ENCODE measurements around the gene DLG3.

The DLG3 gene

DNA sequence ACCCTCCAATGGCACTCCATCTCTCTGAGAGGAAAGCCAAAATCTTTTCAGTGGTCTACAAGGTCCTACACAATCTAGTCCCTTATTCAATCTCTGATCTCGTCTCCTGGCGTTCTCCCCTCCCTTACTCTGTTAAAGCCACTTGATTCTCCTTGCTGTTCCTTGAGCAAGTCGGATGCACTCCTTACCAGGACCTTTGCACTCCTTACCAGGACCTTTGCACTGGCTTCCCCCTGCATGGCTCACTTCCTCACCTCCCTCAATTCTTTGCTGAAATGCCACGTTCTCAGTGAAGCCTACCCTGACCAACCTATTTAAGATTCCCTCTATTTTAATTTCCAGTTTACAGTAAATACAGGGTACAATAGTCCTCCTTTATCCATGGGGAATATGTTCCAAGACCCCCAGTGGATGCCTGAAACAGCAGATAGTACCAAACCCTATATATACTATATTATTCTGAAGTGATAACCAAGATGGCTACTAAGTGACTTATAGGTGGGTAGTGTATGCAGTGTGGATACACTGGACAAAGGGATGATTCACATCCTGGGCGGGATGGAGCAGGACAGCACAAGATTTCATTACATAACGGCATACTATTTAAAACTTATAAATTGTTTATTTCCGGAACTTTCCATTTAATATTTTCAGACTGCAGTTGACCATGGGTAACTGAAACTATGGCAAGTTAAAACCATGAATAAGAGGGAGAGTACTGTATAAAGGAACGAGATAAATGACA, 6.5 kb upstream of the DLG3 start:
- no peak for DNase-seq

GRCh38 chrX:70439016-70439415, 5.6 kb upstream of the DLG3 start:
- no peak for DNase-seq

DNA sequence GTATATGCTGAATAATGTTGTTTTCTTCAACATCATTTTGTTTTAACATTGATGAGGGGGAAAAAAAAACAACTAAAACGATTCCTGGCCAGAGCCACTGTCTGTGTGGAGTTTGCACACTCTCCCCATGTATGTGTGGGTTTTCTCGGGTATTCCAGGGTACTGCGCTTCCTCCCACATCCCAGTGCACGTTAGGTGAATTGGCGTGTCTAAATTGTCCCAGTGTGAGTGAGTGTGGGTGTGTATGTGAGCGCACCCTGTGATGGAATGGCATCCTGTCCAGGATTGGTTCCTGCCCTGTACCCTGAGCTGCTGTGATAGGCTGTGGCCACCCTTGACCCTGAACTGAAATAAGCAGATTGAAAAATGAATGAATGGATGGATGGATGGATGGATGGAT, 2.4 kb upstream of the DLG3 start:
- no peak for DNase-seq

- no peak for DNase-seq
Measured at GRCh38 chrX:70444946-70445656, 466 bp downstream of the DLG3 start.

GRCh38 chrX:70445951-70446350, 1.3 kb downstream of the DLG3 start:
- no peak for DNase-seq

DNA sequence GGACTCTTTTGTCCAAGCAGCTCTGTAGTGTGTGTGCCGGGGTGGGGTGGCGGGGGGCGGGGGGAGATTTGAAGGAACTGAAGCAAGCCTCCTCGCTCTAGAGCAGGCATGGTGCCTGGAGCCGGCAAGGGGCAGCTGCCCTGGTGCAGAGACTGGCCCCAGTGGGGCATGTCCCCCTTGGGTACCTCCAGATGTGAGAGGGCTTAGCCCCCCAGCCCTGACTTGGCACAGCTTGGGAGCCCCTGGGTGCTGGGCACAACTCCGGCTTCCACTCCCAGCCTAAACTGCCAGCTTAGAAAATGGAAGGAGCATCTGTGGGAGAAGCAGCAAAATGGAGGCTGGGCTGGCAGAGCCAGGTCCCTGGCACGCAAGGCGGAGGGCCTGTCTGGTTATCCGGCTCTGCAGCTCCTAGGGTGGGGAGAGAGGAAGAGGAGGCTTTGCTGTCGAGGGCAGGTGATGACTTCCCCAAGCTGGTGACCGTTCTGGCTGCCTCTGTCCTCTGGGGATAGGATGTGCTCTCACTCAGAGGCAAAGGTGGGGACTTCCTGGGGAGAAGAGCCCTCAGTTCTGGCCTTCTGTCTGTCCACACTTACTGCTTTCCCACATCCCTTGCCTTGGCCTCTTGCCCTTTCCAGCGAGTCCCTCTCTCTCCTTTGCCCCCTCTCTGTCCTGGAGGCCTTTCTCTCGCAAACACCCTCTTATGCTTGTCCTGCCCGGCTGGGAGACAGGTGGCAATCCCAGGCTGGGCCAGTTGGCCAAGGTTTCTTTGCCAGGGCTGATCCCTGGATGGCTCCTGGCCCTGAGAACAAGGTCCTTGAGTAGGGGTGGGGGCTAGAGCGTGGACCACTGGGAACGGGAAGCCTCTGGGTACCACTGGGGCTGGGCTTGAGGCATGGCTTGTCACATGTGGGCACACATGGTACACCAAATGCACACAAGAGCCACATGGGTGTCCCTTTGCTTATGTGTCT, 2.0 kb downstream of the DLG3 start:
- DNase-seq, result no peak

GRCh38 chrX:70449457-70449966, 4.9 kb downstream of the DLG3 start:
- DNase-seq, result no peak

GRCh38 chrX:70452143-70452733, 7.6 kb downstream of the DLG3 start:
- peak; percentile 17 for DNase-seq

GRCh38 chrX:70453024-70453618, 8.5 kb downstream of the DLG3 start:
- no peak for DNase-seq

DNA sequence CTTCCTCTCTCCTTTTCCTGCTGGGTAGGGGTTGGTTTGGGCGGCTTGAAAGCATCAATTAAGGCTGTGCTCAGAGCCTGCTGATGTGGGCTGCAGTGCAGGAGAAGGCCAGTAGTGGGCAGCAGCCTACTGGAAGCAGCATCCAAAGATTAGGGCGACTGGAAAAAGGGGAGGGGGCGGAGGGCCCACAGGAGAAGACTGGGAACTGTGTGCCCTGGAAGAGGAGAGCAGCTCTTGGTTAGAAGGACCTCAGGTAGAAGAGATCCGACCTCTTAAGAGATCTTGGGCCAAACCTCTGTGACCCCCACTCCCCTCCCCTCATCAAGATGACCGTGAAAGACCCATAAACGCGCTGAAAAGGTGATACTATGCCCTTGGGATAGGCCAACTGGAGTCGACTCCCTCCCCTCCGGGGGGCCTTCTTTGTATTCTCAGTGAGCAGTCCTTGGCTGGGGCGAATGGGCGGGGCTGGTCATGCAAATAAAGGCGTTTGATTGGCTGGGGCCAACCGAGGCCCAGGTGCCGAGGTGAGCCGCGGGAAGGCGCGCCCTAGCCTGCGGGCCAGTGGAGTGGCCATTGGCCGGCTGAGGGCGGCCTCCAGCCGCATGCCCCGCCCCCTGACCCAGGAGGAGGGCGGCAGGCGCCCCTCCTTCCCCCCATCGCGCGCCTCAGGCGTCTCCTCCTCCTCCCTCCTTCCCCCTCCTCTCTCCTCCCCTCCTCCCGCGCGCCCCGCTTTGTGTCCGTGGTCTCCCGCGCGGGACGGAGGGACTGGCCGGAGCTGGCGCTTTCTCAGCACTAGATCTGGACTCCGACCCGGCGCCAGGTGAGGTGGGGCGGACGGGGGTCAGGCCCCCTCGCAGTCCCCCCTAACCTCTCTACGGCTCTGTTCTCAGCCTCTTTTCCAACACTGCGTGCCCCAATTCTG, 10.1 kb downstream of the DLG3 start:
- peak; percentile 85 for DNase-seq

GRCh38 chrX:70455366-70456202, 10.9 kb downstream of the DLG3 start:
- peak; percentile 3 for DNase-seq

DNA sequence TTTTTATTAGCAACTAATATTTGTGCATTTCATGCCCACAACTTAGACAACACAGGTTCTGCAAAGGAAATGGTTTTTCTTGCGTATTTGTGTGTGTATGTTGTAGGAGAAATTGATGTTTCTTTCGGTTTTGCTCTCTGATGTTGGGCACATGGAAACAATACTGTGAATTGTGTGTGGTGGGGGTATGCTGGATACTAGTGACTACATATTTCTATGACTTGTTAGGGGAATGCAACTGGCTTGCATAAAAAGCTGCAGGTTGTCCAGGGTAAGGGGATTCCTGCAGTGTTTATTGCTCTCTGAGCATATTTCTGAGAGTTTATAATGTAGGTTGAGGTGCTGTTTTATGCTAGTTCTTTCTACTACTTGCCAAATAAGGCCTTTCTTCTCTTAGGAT, 11.6 kb downstream of the DLG3 start:
- no peak for DNase-seq

DNA sequence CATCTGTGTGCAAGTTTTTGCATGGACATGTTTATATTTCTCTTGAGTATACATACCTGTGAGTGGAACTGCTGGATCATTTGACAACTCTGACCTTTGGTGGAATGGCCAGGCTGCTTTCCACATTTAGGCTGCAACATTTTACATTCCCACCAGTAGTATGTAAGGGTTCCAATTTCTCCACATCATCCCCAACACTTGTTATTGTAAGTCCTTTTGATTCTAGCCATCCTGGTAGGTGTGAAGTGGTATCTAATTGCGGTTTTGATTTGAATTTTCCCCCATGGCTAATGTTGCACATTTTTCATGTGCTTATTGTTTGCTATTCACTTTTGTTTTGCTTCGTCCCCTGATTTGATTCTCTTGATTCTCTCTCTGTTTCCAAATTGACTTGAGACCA, 16.4 kb downstream of the DLG3 start:
- DNase-seq, result no peak

- DNase-seq, result no peak
Measured at GRCh38 chrX:70464051-70464450, 19.4 kb downstream of the DLG3 start.

DNA sequence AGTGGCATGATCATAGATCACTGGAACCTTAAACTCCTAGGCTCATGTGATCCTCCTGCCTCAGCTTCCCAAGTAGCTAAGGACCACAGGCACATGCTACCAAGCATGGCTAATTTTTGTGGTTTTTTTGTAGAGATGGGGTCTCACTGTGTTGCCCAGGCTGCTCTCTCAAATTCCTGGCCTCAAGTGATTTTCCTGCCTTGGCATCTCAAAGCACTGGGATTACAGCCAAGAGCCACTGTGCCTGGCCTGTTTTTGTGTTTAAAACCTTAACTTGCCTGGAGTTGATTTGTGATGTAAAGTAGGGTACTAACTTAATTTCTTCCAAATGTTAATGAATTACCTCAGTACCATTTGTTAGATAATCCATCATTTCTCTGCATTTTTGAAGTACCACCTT, 22.3 kb downstream of the DLG3 start:
- no peak for DNase-seq

- DNase-seq, result no peak
Measured at GRCh38 chrX:70468709-70469108, 24.1 kb downstream of the DLG3 start.

DNA sequence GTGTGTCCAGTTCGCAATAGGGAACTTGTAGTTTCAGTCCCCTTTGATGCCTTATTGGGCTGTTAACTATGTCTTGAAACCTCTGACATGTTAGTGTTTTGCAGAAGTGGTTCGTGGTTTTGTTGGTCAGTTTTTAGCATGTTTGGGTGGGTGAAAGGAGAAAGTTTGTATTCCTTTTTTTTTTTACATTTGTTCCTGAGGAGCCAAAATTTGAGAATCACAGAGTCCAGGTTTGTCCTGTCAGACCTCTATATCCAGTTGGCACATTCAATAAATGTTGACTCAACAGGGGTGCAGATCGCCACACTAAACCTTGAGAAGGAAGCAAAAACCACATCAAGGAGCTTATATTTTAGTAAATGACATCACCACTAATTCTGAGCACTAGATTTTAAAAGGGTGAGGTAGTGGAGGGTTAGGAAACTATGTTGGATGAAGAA, 26.2 kb downstream of the DLG3 start:
- no peak for DNase-seq

GRCh38 chrX:70476166-70476933, 31.7 kb downstream of the DLG3 start:
- DNase-seq, result peak; percentile 19
